HG02798 (cell line): Measurements from ENCODE around the gene ERC2.
A peak's percentile ranks its signal among the peaks of the same experiment; 100 is the strongest.

Experiments
- ATAC-seq: cut with Tn5 transposase; IDR thresholded peaks from one replicate; pipeline ENCODE4 v1.9.1; 2021; ENCODE audit warnings: mild to moderate bottlenecking; ENCODE audit not compliant: unreplicated experiment, poor library complexity

The ERC2 gene

GRCh38 chr3:56321383-56321782 is 146.9 kb downstream of the ERC2 start:
- no peak for ATAC-seq

DNA sequence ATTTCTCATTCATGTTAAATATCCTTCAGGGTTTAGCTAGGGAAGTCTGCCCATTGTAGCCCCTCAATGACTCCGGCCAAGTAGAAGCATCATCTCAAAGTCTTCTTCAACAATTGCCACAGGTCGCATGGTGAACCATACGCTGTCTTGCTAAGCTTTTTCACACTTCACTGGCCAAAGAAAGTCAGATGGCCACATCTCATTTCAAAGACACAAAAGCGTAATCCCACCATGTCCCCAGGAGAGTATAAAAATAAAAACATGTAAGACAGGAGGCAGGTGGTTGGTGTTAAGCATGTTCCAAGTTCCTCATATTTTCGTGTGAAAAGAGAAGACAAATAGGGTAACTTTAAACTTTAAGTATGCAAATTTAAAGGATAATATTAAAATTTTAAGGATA is 147.4 kb downstream of the ERC2 start:
- no peak for ATAC-seq

DNA sequence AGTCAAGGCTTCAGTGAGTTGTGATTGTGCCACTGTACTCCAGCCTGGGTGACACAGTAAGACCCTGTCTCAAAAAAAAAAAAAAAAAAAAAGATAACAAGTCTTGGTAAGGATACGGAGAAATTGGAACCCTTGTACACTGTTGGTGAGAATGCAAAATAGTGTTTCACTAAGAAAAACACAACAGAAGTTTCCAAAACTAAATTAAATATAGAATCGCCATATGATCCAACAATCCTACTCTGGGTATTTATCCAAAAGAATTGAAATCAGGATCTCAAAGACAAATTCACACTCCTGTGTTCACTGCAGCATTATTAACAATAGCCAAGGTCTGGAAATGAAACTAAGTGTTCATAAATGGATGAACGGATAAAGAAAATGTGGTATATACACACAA is 149.4 kb downstream of the ERC2 start:
- ATAC-seq, result no peak

DNA sequence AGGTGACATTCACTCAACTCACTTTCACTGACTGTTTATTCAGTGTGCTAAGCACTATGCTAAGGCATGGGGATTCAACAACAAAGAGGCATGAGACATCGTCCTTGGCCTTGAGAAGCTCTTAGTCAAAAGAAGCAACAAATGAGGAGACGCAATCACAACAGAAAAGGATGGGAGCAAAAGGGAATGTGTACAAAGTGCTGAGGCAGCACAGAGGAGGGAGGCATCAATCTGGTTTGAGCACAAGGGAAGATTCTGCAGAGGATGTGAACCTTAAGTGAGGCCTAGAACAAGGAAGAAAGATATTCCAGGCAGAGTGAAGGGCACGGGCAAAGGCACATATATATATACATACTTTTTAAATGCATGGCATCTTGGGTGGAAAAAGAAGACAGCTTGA is 151.3 kb downstream of the ERC2 start:
- ATAC-seq, result no peak

DNA sequence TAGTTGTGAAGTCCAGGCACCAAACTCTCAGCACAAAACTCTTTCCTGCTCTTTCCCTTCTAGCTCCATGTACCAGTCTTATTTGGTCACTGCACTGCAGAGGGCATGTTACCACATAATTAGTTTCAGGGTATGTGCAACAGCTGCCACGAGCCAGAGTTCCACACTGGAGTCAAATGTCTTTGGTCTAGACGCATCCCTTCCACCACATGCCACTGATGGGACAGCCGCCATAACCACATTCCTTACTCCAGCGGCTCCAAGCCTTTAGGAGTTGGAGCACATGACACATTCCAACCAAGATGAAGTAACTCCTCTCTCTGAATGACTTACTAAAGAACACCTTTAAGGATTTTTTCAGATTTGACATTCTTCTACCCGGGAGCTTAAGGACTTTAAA is 153.4 kb downstream of the ERC2 start:
- no peak for ATAC-seq

- no peak for ATAC-seq
Observed at GRCh38 chr3:56309465-56309864, 158.8 kb downstream of the ERC2 start.

DNA sequence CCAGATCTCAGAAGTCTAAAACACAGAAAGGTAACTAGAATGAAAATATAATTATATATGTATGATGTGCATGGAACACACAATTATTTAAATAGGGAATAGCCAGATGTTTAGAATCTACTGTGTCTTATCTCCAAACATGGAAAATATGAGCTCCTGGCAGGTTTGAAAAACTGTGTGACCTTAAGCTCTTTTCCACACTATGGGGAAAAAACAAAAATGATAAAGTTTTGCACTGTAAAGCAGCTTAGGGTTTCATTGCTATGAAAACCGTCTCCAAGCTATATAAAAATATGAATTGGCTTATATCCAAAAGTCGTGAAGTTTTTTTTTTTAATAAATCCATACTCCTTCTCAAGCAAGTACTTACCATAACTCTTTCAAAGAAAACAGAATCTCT is 159.8 kb downstream of the ERC2 start:
- ATAC-seq, result no peak

GRCh38 chr3:56304069-56304468 is 164.2 kb downstream of the ERC2 start:
- no peak for ATAC-seq

DNA sequence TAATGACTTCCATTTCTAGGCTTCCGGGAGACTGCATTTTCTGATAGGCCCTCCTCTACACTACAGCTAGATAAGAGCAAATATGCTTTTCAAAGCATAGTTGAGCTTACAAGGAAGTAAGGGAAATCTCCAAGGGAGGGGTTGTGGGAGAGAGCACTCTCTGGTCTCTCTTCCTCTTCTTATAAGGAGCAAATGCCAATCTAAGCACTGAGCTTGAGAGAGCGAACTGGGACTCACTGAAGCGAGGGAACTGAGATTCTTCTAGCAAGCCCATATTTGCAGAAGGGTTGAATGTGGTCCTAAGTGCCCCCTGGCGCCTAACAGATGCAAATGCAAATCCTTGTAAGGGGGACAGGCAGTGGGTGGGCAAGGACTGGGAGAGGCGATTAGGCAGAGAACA is 164.8 kb downstream of the ERC2 start:
- ATAC-seq, result peak; percentile 72

- ATAC-seq, result no peak
Observed at GRCh38 chr3:56302417-56302816, 165.8 kb downstream of the ERC2 start.

DNA sequence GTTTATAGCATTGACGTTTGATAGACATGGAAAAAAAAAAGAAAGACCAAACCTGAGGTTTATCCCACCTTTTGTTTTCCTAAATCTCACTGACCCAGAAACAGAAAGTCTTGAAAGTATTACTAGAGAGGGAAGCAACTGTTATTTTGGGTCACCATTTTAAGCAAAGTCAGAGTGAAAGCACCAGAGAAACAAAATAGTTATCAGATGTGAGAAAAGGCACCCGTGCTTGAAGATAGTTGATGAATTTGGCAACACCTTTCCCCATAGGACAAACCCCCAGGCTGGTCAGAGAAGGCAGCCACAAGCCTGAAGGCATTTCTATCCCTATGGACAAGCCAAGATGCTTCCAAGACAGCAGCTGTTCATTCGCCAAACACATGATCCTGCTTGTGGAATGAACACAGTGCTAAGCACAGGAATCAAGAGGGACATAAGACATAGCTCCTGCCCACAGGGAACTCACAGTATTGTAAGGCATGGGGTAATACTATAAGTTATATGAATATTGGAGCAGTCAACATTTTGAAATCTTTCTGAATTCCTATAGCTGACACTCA is 170.9 kb downstream of the ERC2 start:
- ATAC-seq, result no peak

GRCh38 chr3:56296361-56296760 is 171.9 kb downstream of the ERC2 start:
- ATAC-seq, result no peak

DNA sequence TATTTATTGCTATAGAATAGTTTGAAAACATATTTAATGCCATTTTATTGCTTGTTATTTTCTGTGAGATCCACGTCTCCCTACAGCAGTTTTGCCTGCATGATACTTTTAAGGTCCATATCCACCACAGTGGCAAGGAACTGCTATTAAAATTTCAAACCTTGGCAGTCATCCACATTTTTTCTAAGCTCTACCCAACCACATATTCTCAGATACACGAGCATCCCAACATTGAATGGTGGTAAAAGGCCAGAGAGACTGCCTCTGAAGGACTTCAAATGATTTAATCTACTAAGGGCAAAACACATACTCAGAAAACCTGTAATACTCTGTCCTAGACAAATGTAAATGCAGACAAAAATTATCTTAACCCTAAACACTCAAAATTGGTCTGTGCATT is 173.1 kb downstream of the ERC2 start:
- ATAC-seq, result no peak

GRCh38 chr3:56294286-56294685 is 174.0 kb downstream of the ERC2 start:
- ATAC-seq, result no peak

- no peak for ATAC-seq
Observed at GRCh38 chr3:56291953-56292352, 176.3 kb downstream of the ERC2 start.

DNA sequence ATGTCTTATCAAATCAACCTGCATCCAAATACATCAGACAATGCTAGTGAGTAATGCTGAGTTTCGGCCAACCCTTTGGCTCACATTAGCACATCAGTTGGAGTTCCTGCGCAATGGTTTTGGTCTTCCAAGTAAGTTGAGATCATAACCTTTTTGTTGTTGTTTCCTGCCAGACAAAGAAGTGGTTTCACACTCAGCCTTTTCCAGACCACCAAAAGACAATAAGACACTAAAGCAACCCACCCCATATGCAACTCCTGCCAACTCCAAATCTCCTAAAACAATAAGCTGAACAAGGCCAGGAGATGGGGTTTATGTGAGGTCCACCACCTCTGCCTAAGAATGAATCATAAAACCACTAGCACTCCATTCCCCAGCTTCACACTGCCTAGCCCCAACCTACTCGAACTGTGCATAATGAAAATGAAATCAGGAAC is 177.0 kb downstream of the ERC2 start:
- ATAC-seq, result no peak

GRCh38 chr3:56290374-56290773 is 177.9 kb downstream of the ERC2 start:
- no peak for ATAC-seq

- ATAC-seq, result no peak
Observed at GRCh38 chr3:56288258-56288657, 180.0 kb downstream of the ERC2 start.

- no peak for ATAC-seq
Observed at GRCh38 chr3:56282341-56282740, 185.9 kb downstream of the ERC2 start.

DNA sequence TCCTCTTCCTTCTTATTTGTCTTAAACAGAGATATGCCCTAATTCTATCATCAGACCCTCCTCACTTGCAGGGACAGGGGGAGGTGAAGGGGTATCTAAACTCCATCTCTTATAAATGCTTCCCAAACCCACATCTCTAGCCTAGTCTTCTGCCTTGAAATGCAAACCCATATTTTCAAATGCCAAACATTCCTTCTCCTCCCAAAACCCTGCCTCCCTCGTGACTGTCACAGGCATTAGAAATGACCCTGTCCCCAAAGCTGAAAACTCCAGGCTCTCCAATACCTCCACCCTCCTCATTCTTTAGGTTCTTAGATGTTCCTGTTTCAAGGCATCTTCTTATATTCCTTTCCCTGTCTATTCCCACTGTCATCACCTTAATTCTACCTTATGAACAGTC is 191.0 kb downstream of the ERC2 start:
- no peak for ATAC-seq

DNA sequence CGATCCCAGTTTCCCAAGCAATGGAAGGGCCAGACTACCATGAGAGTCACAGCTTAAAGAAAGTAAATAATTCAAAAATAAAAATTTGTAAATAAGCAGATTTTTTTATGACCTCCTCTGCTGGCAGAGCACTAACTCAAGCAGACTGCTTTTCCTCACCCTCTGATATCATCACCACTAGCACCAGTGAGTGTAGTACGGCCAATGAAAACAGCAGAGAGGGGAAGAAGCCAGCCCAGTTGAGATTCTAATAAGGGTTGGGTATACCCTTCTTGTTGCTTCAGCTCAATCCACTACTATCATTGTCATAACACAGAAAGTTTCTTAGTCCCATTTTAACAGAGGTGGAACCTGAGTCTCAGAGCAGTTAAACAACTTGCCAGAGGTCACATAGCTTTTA is 193.1 kb downstream of the ERC2 start:
- no peak for ATAC-seq

DNA sequence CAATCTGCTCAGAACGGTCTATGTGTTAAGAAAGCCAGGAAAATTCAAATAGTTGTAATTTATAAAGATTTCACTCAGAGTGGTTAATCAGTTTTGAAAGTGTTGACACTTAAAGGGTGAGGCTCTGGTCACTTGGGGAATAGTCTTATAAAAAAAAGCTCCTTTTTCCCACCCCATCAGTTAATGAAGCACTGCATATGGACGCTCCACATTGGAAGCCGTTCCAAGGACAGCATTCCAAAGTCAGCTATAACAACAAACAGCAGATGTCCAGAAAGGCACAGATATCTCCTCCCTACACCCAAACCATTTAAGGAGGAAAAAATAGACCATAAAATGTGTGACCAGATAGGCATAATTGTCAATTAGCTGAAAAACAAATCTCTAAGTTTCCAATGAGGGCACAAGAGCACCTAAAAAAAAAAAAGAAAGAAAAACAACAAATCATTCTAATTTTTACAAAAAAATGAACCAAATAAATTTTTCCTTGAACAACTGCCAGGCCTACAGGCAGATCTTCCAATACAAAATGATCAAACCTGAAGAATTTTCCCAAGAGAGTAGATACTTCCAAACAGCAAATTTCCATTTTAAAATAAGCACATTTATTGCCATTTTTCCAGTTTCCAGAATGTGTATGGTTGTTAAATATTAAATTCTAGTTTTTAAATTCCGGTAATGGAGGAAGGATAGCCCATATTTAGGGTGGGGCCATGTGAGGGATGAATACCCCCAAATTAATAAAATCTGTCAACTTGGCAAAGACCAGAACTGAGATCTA is 198.3 kb downstream of the ERC2 start:
- no peak for ATAC-seq
